GM18858 (cell line): ENCODE measurements around the gene CHRM3.
"Not testable (repeated sequence)": the region's sequence is repeated elsewhere in the genome, so short reads cannot be mapped to it uniquely, and the experiment has no call there.

Experiments
- ATAC-seq: cut with Tn5 transposase; IDR thresholded peaks from one replicate; pipeline ENCODE4 v1.9.1; 2021; ENCODE audit not compliant: unreplicated experiment

The CHRM3 gene

GRCh38 chr1:239386453-239387303, at the start of gene CHRM3:
CHRM3 (plus strand) TSS chr1:239386568; CDS start chr1:239907452, 520,884 bp downstream.
- no peak for ATAC-seq

GRCh38 chr1:239337799-239338430, 48.5 kb upstream of the CHRM3 start:
- ATAC-seq, result no peak

- ATAC-seq, result no peak
Measured at GRCh38 chr1:239347776-239348175, 38.6 kb upstream of the CHRM3 start.

- no peak for ATAC-seq
Measured at GRCh38 chr1:239348635-239349353, 37.6 kb upstream of the CHRM3 start.

GRCh38 chr1:239349699-239350098, 36.7 kb upstream of the CHRM3 start:
- no peak for ATAC-seq

GRCh38 chr1:239353536-239353935, 32.8 kb upstream of the CHRM3 start:
- ATAC-seq, result no peak

GRCh38 chr1:239354231-239354630, 32.1 kb upstream of the CHRM3 start:
- no peak for ATAC-seq

GRCh38 chr1:239357867-239358266, 28.5 kb upstream of the CHRM3 start:
- ATAC-seq, result no peak

- no peak for ATAC-seq
Measured at GRCh38 chr1:239361403-239361802, 25.0 kb upstream of the CHRM3 start.

- ATAC-seq, result no peak
Measured at GRCh38 chr1:239363930-239364329, 22.4 kb upstream of the CHRM3 start.

- ATAC-seq, result no peak
Measured at GRCh38 chr1:239367196-239367810, 19.1 kb upstream of the CHRM3 start.

GRCh38 chr1:239368436-239369109, 17.8 kb upstream of the CHRM3 start:
- no peak for ATAC-seq

- ATAC-seq, result not testable (repeated sequence)
Measured at GRCh38 chr1:239370869-239371268, 15.5 kb upstream of the CHRM3 start.

- no peak for ATAC-seq
Measured at GRCh38 chr1:239382666-239383065, 3.7 kb upstream of the CHRM3 start.

GRCh38 chr1:239383714-239384113, 2.7 kb upstream of the CHRM3 start:
- ATAC-seq, result no peak

GRCh38 chr1:239387304-239388158, 1.2 kb downstream of the CHRM3 start:
- ATAC-seq, result no peak

- no peak for ATAC-seq
Measured at GRCh38 chr1:239388159-239388485, 1.8 kb downstream of the CHRM3 start.

GRCh38 chr1:239388578-239388977, 2.2 kb downstream of the CHRM3 start:
- no peak for ATAC-seq

- ATAC-seq, result no peak
Measured at GRCh38 chr1:239389703-239390102, 3.3 kb downstream of the CHRM3 start.

- no peak for ATAC-seq
Measured at GRCh38 chr1:239392271-239392670, 5.9 kb downstream of the CHRM3 start.
